Mammary epithelial cell (primary cell): Measurements from ENCODE around the gene TAF5L.

Experiments
- CTCF ChIP-seq, 2 donors: IDR thresholded peaks in 1 of 2; conservative IDR thresholded peaks in 1 of 2; 2 replicates each; pipeline ENCODE4 v1.5.1; 2011 to 2012; ENCODE audit warnings: inconsistent platforms in 2 of 2, low read length in 2 of 2, mild to moderate bottlenecking in 2 of 2, control low read depth in 1 of 2, low read depth in 1 of 2; ENCODE audit not compliant: insufficient read depth in 1 of 2; ENCODE audit errors: extremely low read depth in 1 of 2
- EZH2 ChIP-seq: IDR thresholded peaks from 2 replicates; pipeline ENCODE4 v1.6.1; 2012; ENCODE audit warnings: low read length, inconsistent platforms, borderline replicate concordance

GRCh38 chr1:229640455-229640854 lies 14.5 kb upstream of the TAF5L start:
- TF ChIP-seq CTCF (conservative IDR thresholded peaks at IDR 0.05 in 1 of 2, IDR thresholded peaks at IDR 0.05 in 1 of 2; ENCODE audit: extremely low read depth in 1 of 2, insufficient read depth in 1 of 2, low read depth in 1 of 2, low read length in 2 of 2) (no peak), EZH2 (no peak)
